OCI-LY7 (cell line): ENCODE data around the gene TRAF3IP1.

Experiments
- CTCF ChIP-seq: fragments of 200-600 bp; sonication (generic); conservative IDR thresholded peaks from 2 replicates; pipeline ENCODE4 v1.5.1; 2014; ENCODE audit warnings: mild to moderate bottlenecking, antibody characterized with exemption, low read length, moderate library complexity, mixed read lengths
- EZH2phosphoT487 ChIP-seq: fragments of 200-600 bp; sonication (generic); IDR thresholded peaks from 2 replicates; pipeline ENCODE4 v1.6.1; 2018; ENCODE audit warnings: low read depth, borderline replicate concordance, mild to moderate bottlenecking, mixed run types, antibody characterized with exemption, low read length, moderate library complexity, mixed read lengths

DNA sequence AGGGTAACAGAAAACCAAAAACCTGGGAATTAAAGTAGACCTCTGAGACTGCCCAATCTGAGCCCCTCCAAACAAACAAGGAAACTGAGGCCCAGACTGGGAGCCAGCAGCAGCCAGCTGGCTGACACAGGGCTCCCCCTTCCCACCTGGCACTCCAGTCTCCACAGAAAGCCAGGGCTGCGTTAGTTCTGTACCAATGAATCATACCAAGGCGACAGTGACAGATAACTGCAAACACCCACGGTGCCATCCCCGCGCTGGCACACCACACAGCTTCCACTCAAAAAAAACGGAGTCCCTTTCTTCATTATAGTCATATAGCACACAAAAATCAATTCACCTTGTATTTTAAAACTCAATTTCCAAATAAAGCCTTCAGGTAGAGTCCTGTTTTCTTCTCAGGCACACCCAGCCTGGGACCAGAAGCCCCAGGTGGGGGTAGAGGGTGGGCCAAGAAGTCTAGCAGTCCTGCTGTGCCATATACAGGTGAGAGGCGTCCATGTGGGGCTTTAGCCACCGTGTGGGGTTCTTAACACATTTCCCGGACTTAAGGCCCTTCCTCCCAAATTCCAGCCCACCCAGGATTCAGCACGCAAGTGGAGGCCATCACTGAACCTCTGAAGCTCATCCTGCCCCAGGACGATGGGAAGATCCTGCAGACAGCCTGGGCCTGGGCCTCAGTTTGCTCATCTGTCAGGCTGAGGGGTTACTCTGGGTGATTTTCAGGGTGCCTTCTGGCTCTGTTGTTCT is 33.2 kb upstream of the TRAF3IP1 start:
- TF ChIP-seq CTCF (no peak), EZH2phosphoT487 (no peak)
